ENCODE data around the gene GCAT. TPM values are rescaled to one million over a fixed set of nuclear protein-coding genes. Genes with fewer than 3 reads are reported as not detected.

The GCAT gene
- total RNA-seq, 4 donors from 2014 or later = 11.3 to 34.5 (median 20.1) TPM

GRCh38 chr22:37854946-37855345 lies 47.2 kb downstream of the GCAT start:
- TF ChIP-seq CTCF (IDR thresholded peaks at IDR 0.05) (no peak), POLR2AphosphoS5 (IDR thresholded peaks at IDR 0.05) (no peak), POLR2A (IDR thresholded peaks at IDR 0.05) (no peak), EP300 (IDR thresholded peaks at IDR 0.05) (no peak)
- Histone ChIP-seq H3K4me3 (no peak overlapping the region), H3K4me1 (peaks cover 16% of the 10 kb centered on the region), H3K27ac (no peak overlapping the region), H3K27me3 (no peaks in the 10 kb centered on the region), H3K36me3 (peaks cover 71% of the 10 kb centered on the region), H3K9me3 (no peaks in the 10 kb centered on the region)
- WGBS = 41% methylated on average over 2 of the region's 2 CpGs
- no peak for DNase-seq (ENCODE audit: low spot score in 2 of 2)

GRCh38 chr22:37855462-37855861 lies 47.7 kb downstream of the GCAT start:
- TF ChIP-seq POLR2AphosphoS5 (IDR thresholded peaks at IDR 0.05) (no peak), EP300 (IDR thresholded peaks at IDR 0.05) (no peak), CTCF (IDR thresholded peaks at IDR 0.05) (no peak), POLR2A (IDR thresholded peaks at IDR 0.05) (no peak)
- Histone ChIP-seq H3K9me3 (no peaks in the 10 kb centered on the region), H3K27me3 (no peaks in the 10 kb centered on the region), H3K36me3 (peaks cover 76% of the 10 kb centered on the region), H3K4me1 (peaks cover 11% of the 10 kb centered on the region), H3K27ac (no peak overlapping the region), H3K4me3 (no peak overlapping the region)
- no peak for DNase-seq (ENCODE audit: low spot score in 2 of 2)
- WGBS = 74% methylated on average over 2 of the region's 2 CpGs

GRCh38 chr22:37860796-37861421 lies 53.2 kb downstream of the GCAT start:
- no peaks in the 10 kb centered on the region for H3K9me3 ChIP-seq
- H3K4me1 ChIP-seq = peaks cover 9% of the 10 kb centered on the region
- no peaks in the 10 kb centered on the region for H3K27me3 ChIP-seq
- TF ChIP-seq POLR2AphosphoS5 (IDR thresholded peaks at IDR 0.05) = no peak
- TF ChIP-seq EP300 (IDR thresholded peaks at IDR 0.05) = no peak
- no peak for TF ChIP-seq POLR2A (IDR thresholded peaks at IDR 0.05)
- TF ChIP-seq CTCF (IDR thresholded peaks at IDR 0.05) = no peak
- WGBS = 78% methylated on average over 7 of the region's 7 CpGs
- DNase-seq (ENCODE audit: low spot score in 2 of 2) = no peak
- no peak overlapping the region for H3K27ac ChIP-seq
- peaks cover 100% of the 10 kb centered on the region for H3K36me3 ChIP-seq
- H3K4me3 ChIP-seq = no peak overlapping the region

GRCh38 chr22:37862570-37863325 lies 55.0 kb downstream of the GCAT start:
- DNase-seq (ENCODE audit: low spot score in 2 of 2) = no peak
- Histone ChIP-seq H3K27ac (no peak overlapping the region), H3K9me3 (no peaks in the 10 kb centered on the region), H3K4me1 (peaks cover 9% of the 10 kb centered on the region), H3K27me3 (no peaks in the 10 kb centered on the region), H3K36me3 (peaks cover 100% of the 10 kb centered on the region), H3K4me3 (no peak overlapping the region)
- WGBS = 83% methylated on average over 7 of the region's 7 CpGs
- TF ChIP-seq POLR2AphosphoS5 (IDR thresholded peaks at IDR 0.05) = no peak
- TF ChIP-seq POLR2A (IDR thresholded peaks at IDR 0.05) = no peak
- TF ChIP-seq CTCF (IDR thresholded peaks at IDR 0.05) = no peak

- no peak overlapping the region for H3K27ac ChIP-seq
- peaks cover 97% of the 10 kb centered on the region for H3K36me3 ChIP-seq
- H3K4me3 ChIP-seq = no peak overlapping the region
- no peaks in the 10 kb centered on the region for H3K9me3 ChIP-seq
- 82% methylated on average over 6 of the region's 6 CpGs for WGBS
- no peaks in the 10 kb centered on the region for H3K27me3 ChIP-seq
- H3K4me1 ChIP-seq = peaks cover 9% of the 10 kb centered on the region
- DNase-seq (ENCODE audit: low spot score in 2 of 2) = no peak
- TF ChIP-seq EP300 (IDR thresholded peaks at IDR 0.05) (no peak), POLR2AphosphoS5 (IDR thresholded peaks at IDR 0.05) (no peak), CTCF (IDR thresholded peaks at IDR 0.05) (no peak), POLR2A (IDR thresholded peaks at IDR 0.05) (no peak)
Measured at GRCh38 chr22:37865510-37865909, 57.8 kb downstream of the GCAT start.
